ENCODE measurements around the gene OBSL1. TPM values are rescaled to one million over a fixed set of nuclear protein-coding genes. Genes with fewer than 3 reads are reported as not detected.

Gene OBSL1
- total RNA-seq, 1 donor from 2014 or later: 9.2 TPM

DNA sequence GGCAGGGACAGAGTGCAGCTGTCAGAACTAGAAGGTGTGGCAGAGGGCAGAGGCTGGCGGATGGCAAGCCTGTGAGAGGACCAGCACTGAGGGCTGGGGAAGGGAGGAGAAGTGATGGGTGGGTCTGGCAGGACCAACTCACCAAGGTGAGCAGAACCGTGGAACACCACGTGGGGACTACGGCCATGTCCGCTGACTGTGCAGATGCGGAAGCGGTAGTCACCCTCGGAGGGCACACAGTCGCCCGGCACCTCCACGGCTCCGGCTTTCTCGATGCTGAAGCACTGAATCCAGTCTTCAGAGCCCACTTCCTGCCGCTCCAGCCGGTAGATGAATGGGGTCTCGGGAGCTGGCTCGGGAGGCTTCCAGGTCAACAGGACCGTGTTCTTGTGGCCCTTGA, 4.2 kb downstream of the OBSL1 start:
- H3K27me3 ChIP-seq (ENCODE audit: control insufficient read depth, insufficient read depth, low read length): no peaks in the 10 kb centered on the region
- no peak for FAIRE-seq
- TF ChIP-seq, protein P1, sequence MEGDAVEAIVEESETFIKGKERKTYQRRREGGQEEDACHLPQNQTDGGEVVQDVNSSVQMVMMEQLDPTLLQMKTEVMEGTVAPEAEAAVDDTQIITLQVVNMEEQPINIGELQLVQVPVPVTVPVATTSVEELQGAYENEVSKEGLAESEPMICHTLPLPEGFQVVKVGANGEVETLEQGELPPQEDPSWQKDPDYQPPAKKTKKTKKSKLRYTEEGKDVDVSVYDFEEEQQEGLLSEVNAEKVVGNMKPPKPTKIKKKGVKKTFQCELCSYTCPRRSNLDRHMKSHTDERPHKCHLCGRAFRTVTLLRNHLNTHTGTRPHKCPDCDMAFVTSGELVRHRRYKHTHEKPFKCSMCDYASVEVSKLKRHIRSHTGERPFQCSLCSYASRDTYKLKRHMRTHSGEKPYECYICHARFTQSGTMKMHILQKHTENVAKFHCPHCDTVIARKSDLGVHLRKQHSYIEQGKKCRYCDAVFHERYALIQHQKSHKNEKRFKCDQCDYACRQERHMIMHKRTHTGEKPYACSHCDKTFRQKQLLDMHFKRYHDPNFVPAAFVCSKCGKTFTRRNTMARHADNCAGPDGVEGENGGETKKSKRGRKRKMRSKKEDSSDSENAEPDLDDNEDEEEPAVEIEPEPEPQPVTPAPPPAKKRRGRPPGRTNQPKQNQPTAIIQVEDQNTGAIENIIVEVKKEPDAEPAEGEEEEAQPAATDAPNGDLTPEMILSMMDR (IDR thresholded peaks at IDR 0.05; ENCODE audit: insufficient read depth, low read length, severe bottlenecking): no peak
- no peak overlapping the region for H3K4me3 ChIP-seq (ENCODE audit: low read depth, low read length)
- DNase-seq (ENCODE audit: low read depth): no peak
- peaks cover 1% of the 10 kb centered on the region for H3K36me3 ChIP-seq (ENCODE audit: control insufficient read depth, insufficient read depth, low read length)

DNA sequence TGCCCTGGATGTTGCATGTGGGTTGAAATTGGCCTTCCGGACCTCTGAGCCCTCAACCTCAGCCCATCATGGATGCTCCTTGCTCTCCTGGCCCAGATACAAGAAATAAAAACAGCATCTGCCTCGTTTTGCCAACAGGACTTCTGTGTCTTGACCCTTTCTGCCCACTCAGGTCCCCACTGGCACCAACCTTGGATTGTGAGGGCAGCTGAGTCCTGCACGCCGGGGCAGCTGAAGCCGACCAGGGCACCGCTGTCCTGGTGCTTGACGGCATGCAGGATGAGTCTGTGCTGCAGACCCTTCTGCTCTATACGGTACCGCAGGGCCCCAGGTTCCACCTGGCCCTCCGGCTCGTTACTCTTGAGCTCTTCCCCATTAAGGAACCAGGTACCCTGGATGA, 4.7 kb downstream of the OBSL1 start:
- TF ChIP-seq, protein P1 (IDR thresholded peaks at IDR 0.05; ENCODE audit: insufficient read depth, low read length, severe bottlenecking): no peak
- FAIRE-seq (no peak), DNase-seq (ENCODE audit: low read depth) (no peak)
- Histone ChIP-seq H3K27me3 (ENCODE audit: control insufficient read depth, insufficient read depth, low read length) (no peaks in the 10 kb centered on the region), H3K36me3 (ENCODE audit: control insufficient read depth, insufficient read depth, low read length) (peaks cover 1% of the 10 kb centered on the region), H3K4me3 (ENCODE audit: low read depth, low read length) (no peak overlapping the region)

DNA sequence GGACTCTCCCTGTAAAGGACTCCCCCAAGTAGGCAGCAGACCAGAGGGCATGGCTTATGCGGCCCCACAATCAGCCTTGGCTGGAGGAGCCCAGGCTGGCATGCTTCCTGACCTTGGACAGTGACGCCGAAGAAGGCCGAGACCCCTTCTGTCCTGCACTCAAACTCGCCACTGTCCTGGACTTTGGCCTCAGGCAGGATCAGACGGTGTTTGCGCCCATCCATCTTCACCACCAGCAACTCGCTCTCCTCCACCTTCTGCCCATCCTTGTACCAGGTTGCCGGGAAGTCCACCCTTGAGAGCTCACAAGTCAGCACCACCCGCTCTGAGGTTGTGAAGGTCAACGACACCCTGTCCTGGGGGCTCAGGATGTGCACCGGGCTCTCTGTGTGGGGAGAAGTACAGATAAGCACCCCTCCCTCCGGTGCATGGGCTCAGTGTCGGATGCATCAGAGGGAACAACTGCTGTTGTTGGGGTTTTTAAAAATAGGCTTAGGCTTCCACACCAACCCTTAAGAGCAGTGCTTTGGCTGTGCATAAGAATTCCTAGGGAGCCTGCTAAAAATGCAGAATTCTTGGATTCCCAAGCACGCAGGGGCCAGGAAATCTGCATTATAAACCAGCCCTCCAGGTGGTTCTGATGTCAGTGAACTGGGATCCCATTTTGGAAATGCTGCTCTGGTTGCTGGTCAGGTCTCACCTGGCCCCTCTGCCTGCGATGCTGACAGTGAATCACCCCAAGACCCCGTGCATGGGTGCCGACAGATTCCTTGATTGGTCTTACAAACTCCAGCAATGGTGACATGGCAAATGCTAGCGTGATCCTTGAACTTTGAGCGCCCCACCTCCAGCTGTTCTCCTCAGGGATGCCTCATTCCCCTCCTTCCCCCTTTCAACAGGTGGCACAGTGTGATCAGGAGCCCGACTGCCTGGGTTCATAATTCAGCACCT, 5.9 kb downstream of the OBSL1 start:
- Histone ChIP-seq H3K4me3 (ENCODE audit: low read depth, low read length) (no peak overlapping the region), H3K27me3 (ENCODE audit: control insufficient read depth, insufficient read depth, low read length) (no peaks in the 10 kb centered on the region), H3K36me3 (ENCODE audit: control insufficient read depth, insufficient read depth, low read length) (peaks cover 1% of the 10 kb centered on the region)
- FAIRE-seq (no peak), DNase-seq (ENCODE audit: low read depth) (no peak)
- TF ChIP-seq, protein P1 (IDR thresholded peaks at IDR 0.05; ENCODE audit: insufficient read depth, low read length, severe bottlenecking): no peak

DNA sequence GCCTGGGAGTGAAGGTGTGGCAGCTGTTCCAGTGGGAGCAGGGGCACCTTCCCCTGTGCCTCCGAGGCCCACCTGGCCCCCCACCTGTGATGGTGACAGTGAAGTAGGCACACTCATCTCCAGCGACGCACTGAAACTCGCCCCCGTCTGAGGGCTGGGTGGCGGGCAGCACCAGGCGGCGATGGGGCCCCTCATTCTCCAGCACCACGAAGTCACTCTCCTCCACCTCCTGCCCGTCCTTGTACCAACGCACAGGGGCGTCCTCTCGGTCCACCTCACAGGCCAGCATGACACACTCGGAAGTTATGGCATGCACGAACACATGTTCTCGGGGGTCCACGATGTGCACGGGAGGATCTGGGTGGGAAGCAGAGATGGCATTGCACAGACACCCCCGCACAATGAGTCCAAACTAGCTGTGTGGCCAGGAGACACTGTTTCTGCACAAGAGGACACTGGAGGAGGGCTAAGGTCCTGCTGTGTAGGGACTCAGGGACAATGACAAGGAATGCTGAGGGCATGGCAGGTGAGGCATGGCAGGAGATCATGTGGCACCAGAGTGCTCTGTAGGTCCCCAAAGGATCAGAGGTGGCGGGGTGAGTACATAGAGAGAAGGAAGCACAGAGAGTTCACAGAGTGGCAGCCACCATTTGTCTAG, 7.9 kb downstream of the OBSL1 start:
- TF ChIP-seq, protein P1 (IDR thresholded peaks at IDR 0.05; ENCODE audit: insufficient read depth, low read length, severe bottlenecking): no peak
- Histone ChIP-seq H3K36me3 (ENCODE audit: control insufficient read depth, insufficient read depth, low read length) (peaks cover 1% of the 10 kb centered on the region), H3K4me3 (ENCODE audit: low read depth, low read length) (no peak overlapping the region), H3K27me3 (ENCODE audit: control insufficient read depth, insufficient read depth, low read length) (no peaks in the 10 kb centered on the region)
- DNase-seq (ENCODE audit: low read depth) (no peak), FAIRE-seq (peak; percentile 18)

DNA sequence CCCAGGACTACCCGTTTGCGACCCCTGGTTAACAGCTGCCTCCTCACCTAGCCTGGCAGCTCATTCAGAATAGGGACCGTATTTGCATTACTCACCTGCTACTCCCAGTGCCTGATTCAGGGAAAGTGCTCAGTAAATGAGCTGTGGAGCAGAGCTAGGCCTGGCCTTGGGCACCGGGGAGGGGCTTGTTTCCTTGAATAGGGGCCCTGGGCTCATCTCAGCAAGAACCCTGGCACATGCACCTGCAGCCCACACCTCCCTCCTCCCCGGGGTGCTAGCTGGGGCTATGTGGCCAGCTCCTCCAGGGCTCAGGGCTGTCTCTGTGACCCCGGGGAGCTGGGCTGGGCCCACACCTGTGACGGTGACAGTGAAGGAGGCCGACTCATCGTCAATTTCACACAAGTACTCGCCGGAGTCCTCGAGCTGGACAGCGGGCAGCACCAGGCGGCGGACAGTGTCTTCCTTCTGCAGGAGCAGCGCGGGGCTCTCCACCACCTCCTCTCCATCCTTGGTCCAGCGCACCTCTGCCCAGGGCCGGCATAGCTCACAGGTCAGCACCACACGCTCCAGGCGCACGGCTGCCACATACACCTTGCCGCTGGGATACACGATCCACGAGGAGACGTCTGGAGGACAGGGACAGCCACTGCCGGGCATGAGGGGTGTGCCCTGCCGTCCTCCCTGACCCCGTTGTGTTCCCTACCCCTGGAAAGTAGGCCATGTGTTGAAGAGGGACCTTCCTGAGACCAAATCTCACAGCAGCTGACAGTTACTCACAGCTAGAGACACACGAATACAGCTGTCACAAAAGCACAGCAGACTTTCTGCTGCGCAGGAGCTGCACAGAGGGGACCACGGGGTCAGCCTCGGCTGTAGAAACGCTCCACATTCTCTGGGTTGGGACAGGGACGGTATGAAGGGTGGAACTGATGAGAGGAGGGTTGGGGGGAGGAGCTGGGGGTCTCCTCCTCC, 9.0 kb downstream of the OBSL1 start:
- Histone ChIP-seq H3K27me3 (ENCODE audit: control insufficient read depth, insufficient read depth, low read length) (no peaks in the 10 kb centered on the region), H3K4me3 (ENCODE audit: low read depth, low read length) (no peak overlapping the region), H3K36me3 (ENCODE audit: control insufficient read depth, insufficient read depth, low read length) (peaks cover 1% of the 10 kb centered on the region)
- no peak for DNase-seq (ENCODE audit: low read depth)
- TF ChIP-seq, protein P1 (IDR thresholded peaks at IDR 0.05; ENCODE audit: insufficient read depth, low read length, severe bottlenecking): no peak
- FAIRE-seq: no peak
